Calu3 (cell line): ENCODE data around the gene TAS1R1. TPM values are rescaled to one million over a fixed set of nuclear protein-coding genes. Genes with fewer than 3 reads are reported as not detected.

Source experiments
- BruUV-seq: library from RNA; stranded (reverse); fragments of 400-500 nt; replicated peaks from 2 replicates; lab custom pipeline; 2021; lab: Mats Ljungman, UMichigan
- CTCF ChIA-PET: fragments of 300-600 bp; sonication (Branson Sonifier 250); formaldehyde crosslinking; loops from one replicate; lab custom pipeline; 2022; ENCODE audit warnings: antibody characterized with exemption; lab: Charles Lee
- DNase-seq: peaks from one replicate; pipeline ENCODE4 v3.0.0; 2022
- H3K27ac Mint-ChIP-seq: one replicate; pipeline ENCODE4 v1.8.0; 2022; ENCODE audit warnings: mixed read lengths; ENCODE audit not compliant: unreplicated experiment
- H3K27me3 Mint-ChIP-seq: one replicate; pipeline ENCODE4 v1.8.0; 2022; ENCODE audit warnings: mixed read lengths; ENCODE audit not compliant: unreplicated experiment
- H3K36me3 Mint-ChIP-seq: one replicate; pipeline ENCODE4 v1.8.0; 2022; ENCODE audit warnings: mild to moderate bottlenecking, moderate library complexity, mixed read lengths; ENCODE audit not compliant: insufficient read depth, unreplicated experiment
- H3K4me1 Mint-ChIP-seq: one replicate; pipeline ENCODE4 v1.8.0; 2022; ENCODE audit warnings: mild to moderate bottlenecking, low read depth, mixed read lengths; ENCODE audit not compliant: unreplicated experiment
- H3K4me3 Mint-ChIP-seq: one replicate; pipeline ENCODE4 v1.8.0; 2022; ENCODE audit warnings: mild to moderate bottlenecking, low read depth, moderate library complexity, mixed read lengths; ENCODE audit not compliant: unreplicated experiment
- H3K9me3 Mint-ChIP-seq: one replicate; pipeline ENCODE4 v1.8.0; 2022; ENCODE audit warnings: low read depth, mixed read lengths; ENCODE audit not compliant: unreplicated experiment
- intact Hi-C: fragments of 100-400 bp; cut with micrococcal nuclease; formaldehyde crosslinking; loops from one replicate; pipeline ENCODE4 v1.10.0; 2022; ENCODE audit not compliant: unreplicated experiment
- total RNA-seq: library from RNA; stranded (reverse); gene quantifications from 2 replicates; pipeline ENCODE4 v1.2.3, GENCODE V29; 2022
- TF ChIP-seq, protein P1 (sequence below): fragments of 200-600 bp; IDR thresholded peaks from one replicate; pipeline ENCODE4 v1.8.0; 2022; ENCODE audit warnings: antibody characterized with exemption; ENCODE audit not compliant: unreplicated experiment

TAS1R1 gene
- total RNA-seq, 1 experiment from 2014 or later: not detected

DNA sequence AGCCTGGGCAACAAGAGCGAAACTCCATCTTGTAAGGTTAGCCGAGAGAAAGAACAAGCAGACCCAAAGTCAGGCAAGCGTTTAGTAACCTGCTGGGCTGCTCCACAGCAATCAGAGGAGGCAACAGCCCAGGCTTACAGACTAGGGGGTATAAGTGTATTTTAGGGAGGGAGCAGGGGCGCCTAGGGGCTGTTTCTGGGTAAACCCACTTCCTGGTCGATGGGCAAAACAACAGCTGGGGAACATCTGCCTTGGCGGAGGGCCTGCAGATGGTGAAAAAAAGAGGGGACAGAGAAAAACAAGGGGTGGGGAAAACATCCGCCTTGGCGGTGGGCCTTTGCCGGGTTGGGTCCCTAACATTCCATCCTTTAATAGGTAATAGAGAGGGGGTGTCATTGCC, 5.2 kb downstream of the TAS1R1 start:
- intact Hi-C loops: no loop called here
- TF ChIP-seq, protein P1, sequence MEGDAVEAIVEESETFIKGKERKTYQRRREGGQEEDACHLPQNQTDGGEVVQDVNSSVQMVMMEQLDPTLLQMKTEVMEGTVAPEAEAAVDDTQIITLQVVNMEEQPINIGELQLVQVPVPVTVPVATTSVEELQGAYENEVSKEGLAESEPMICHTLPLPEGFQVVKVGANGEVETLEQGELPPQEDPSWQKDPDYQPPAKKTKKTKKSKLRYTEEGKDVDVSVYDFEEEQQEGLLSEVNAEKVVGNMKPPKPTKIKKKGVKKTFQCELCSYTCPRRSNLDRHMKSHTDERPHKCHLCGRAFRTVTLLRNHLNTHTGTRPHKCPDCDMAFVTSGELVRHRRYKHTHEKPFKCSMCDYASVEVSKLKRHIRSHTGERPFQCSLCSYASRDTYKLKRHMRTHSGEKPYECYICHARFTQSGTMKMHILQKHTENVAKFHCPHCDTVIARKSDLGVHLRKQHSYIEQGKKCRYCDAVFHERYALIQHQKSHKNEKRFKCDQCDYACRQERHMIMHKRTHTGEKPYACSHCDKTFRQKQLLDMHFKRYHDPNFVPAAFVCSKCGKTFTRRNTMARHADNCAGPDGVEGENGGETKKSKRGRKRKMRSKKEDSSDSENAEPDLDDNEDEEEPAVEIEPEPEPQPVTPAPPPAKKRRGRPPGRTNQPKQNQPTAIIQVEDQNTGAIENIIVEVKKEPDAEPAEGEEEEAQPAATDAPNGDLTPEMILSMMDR: no peak
- Mint-ChIP-seq H3K4me3 (no peak overlapping the region), H3K27ac (no peak overlapping the region), H3K9me3 (no peaks in the 10 kb centered on the region), H3K36me3 (peaks cover 3% of the 10 kb centered on the region), H3K4me1 (no peaks in the 10 kb centered on the region), H3K27me3 (no peaks in the 10 kb centered on the region)
- no peak for DNase-seq
- no TSS peak for BruUV-seq
- CTCF ChIA-PET: no interaction called here

DNA sequence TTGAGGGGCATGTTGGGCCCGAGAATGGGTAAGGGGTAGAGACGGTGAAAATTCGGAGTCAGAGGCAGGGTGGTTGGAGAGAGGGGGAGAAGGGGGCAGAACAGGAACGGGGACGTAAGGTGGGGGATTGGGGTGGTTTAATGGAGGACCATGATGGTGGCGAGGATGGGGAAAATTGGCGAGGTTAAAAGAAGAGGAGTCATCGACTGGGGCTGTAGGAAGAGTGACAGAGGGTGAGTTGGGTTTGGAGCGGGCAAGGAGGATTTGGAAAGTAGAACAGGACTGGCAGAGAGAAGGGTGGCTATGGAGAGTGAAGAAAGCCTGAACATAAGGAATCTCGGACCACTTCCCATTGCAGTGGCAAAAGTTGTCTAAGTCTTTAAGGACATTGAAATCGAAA, 13.9 kb downstream of the TAS1R1 start:
- TF ChIP-seq, protein P1: no peak
- no TSS peak for BruUV-seq
- Mint-ChIP-seq H3K9me3 (no peaks in the 10 kb centered on the region), H3K36me3 (peaks cover 4% of the 10 kb centered on the region), H3K27me3 (peaks cover 58% of the 10 kb centered on the region), H3K27ac (no peak overlapping the region), H3K4me1 (no peaks in the 10 kb centered on the region), H3K4me3 (no peak overlapping the region)
- CTCF ChIA-PET: no interaction called here
- DNase-seq: no peak
- intact Hi-C loops: no loop called here

DNA sequence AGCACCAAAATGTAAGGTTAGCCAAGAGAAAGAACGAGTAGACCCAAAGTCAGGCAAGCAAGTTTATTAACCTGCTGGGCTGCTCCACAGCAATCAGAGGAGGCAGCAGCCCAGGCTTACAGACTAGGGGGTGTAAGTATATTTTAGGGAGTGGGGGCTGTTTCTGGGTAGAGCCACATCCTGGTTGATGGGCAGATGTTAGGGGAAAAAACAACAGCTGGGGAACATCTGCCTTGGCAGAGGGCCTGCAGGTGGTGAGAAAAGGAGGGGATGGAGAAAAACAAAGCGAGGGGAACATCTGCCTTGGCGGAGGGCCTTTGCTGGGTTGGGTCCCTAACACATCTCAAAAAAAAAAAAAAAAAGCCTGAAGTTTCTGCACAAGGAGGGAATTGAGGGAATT, 15.0 kb downstream of the TAS1R1 start:
- intact Hi-C loops: no loop called here
- H3K4me1 Mint-ChIP-seq: no peaks in the 10 kb centered on the region
- no peaks in the 10 kb centered on the region for H3K9me3 Mint-ChIP-seq
- H3K27me3 Mint-ChIP-seq: peaks cover 58% of the 10 kb centered on the region
- no peak overlapping the region for H3K4me3 Mint-ChIP-seq
- no TSS peak for BruUV-seq
- no peak overlapping the region for H3K27ac Mint-ChIP-seq
- TF ChIP-seq, protein P1: no peak
- H3K36me3 Mint-ChIP-seq: peaks cover 4% of the 10 kb centered on the region
- DNase-seq: no peak
- CTCF ChIA-PET: no interaction called here

DNA sequence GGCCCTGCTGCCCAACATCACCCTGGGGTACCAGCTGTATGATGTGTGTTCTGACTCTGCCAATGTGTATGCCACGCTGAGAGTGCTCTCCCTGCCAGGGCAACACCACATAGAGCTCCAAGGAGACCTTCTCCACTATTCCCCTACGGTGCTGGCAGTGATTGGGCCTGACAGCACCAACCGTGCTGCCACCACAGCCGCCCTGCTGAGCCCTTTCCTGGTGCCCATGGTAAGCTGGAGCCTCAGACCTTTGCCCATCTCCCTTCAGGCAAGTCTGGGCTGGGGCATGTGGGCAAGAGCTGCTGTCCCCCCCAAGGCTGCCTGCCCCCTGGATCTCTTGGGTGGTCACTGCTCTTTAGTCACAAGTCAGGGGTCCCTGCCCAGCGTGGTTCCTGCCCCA, 15.9 kb downstream of the TAS1R1 start:
- no peaks in the 10 kb centered on the region for H3K4me1 Mint-ChIP-seq
- no peak for DNase-seq
- no peaks in the 10 kb centered on the region for H3K9me3 Mint-ChIP-seq
- no TSS peak for BruUV-seq
- H3K27me3 Mint-ChIP-seq: peaks cover 58% of the 10 kb centered on the region
- TF ChIP-seq, protein P1: no peak
- peaks cover 4% of the 10 kb centered on the region for H3K36me3 Mint-ChIP-seq
- H3K4me3 Mint-ChIP-seq: no peak overlapping the region
- no peak overlapping the region for H3K27ac Mint-ChIP-seq
- CTCF ChIA-PET: no interaction called here
- intact Hi-C loops: no loop called here
